Measurements from ENCODE around the gene FBXO36. TPM values are rescaled to one million over a fixed set of nuclear protein-coding genes. Genes with fewer than 3 reads are reported as not detected.

The FBXO36 gene
- total and polyA plus RNA-seq, 2 of the 4 experiments (the other 2 are of a cell fraction), result 1.3 to 2.2 TPM

- DNase-seq, result no peak
- no peak overlapping the region for H3K27ac ChIP-seq (ENCODE audit: insufficient read depth, low read length)
- dilution Hi-C loops (cut with HindIII; ENCODE audit: low sequenced_read_pairs, unreplicated experiment), result no loop called here
- no peaks in the 10 kb centered on the region for H3K9me1 ChIP-seq (ENCODE audit: insufficient read depth, low read length)
- no peak overlapping the region for H3K9ac ChIP-seq (ENCODE audit: low read depth, low read length)
- no peak overlapping the region for H2AFZ ChIP-seq (replicated peaks; ENCODE audit: low read length, poor library complexity)
- H3K18ac ChIP-seq (ENCODE audit: low read depth, low read length), result no peak overlapping the region
- no peak overlapping the region for H3K23ac ChIP-seq (ENCODE audit: low read depth, low read length)
- H3K4me3 ChIP-seq (ENCODE audit: insufficient read depth, low read depth, low read length), result no peak overlapping the region
- H2BK5ac ChIP-seq (ENCODE audit: low read depth, low read length, poor library complexity, severe bottlenecking), result no peak overlapping the region
- H2AK5ac ChIP-seq (ENCODE audit: low read depth, low read length), result no peak overlapping the region
- no peak overlapping the region for H2BK120ac ChIP-seq (ENCODE audit: low read depth, low read length)
- no peaks in the 10 kb centered on the region for H3K36me3 ChIP-seq (ENCODE audit: control insufficient read depth, insufficient read depth, low read length)
- in situ Hi-C loops (cut with MboI; ENCODE audit: low sequenced_read_pairs), result no loop called here
- H4K20me1 ChIP-seq (ENCODE audit: insufficient read depth, low read length), result no peaks in the 10 kb centered on the region
- intact Hi-C loops (cut with micrococcal nuclease), result no loop called here
- H3K4me2 ChIP-seq (ENCODE audit: low read depth, low read length), result no peak overlapping the region
- no peak overlapping the region for H3K14ac ChIP-seq (replicated peaks; ENCODE audit: low read depth, low read length)
- no peaks in the 10 kb centered on the region for H3K27me3 ChIP-seq (ENCODE audit: control insufficient read depth, insufficient read depth, low read length)
- no peak overlapping the region for H2AK9ac ChIP-seq (replicated peaks; ENCODE audit: low read depth, low read length, poor library complexity)
- ChIA-PET POLR2A (ENCODE audit: unreplicated experiment) (no interaction called here), CTCF (no interaction called here)
- peaks cover 3% of the 10 kb centered on the region; the same call in 1 of the 2 replicates for H3K4me1 ChIP-seq (ENCODE audit: control insufficient read depth, insufficient read depth, low read length)
- BruUV-seq (replicated peaks), result no TSS peak
- no peak overlapping the region for H4K5ac ChIP-seq (ENCODE audit: low read depth, low read length)
- no peak overlapping the region for H3K56ac ChIP-seq (ENCODE audit: extremely low read depth, insufficient read depth, low read length)
- no peak overlapping the region for H2BK20ac ChIP-seq (ENCODE audit: low read depth, low read length)
- WGBS, 2 experiments (ENCODE audit: extremely low coverage in 2 of 2, insufficient read length in 1 of 2), result no CpG with 5 or more reads among the region's 1 CpG
- no peaks in the 10 kb centered on the region for H3K9me3 ChIP-seq (ENCODE audit: control insufficient read depth, insufficient read depth, low read length)
- ATAC-seq (ENCODE audit: low read depth), result no peak
- H4K8ac ChIP-seq (ENCODE audit: low read depth in 2 of 2, low read length in 2 of 2), result no peak overlapping the region
- H3K79me1 ChIP-seq (ENCODE audit: low read depth in 1 of 2, low read length in 2 of 2), result no peaks in the 10 kb centered on the region
- H4K91ac ChIP-seq (ENCODE audit: insufficient read depth, low read depth, low read length), result no peak overlapping the region
- no peak overlapping the region for H2BK15ac ChIP-seq (ENCODE audit: low read depth, low read length)
- no peak for TF ChIP-seq RFX5 (IDR thresholded peaks at IDR 0.05; ENCODE audit: low read depth, low read length)
- no peak for TF ChIP-seq POLR2A (IDR thresholded peaks at IDR 0.05; ENCODE audit: low read depth, low read length)
- TF ChIP-seq, protein P1, sequence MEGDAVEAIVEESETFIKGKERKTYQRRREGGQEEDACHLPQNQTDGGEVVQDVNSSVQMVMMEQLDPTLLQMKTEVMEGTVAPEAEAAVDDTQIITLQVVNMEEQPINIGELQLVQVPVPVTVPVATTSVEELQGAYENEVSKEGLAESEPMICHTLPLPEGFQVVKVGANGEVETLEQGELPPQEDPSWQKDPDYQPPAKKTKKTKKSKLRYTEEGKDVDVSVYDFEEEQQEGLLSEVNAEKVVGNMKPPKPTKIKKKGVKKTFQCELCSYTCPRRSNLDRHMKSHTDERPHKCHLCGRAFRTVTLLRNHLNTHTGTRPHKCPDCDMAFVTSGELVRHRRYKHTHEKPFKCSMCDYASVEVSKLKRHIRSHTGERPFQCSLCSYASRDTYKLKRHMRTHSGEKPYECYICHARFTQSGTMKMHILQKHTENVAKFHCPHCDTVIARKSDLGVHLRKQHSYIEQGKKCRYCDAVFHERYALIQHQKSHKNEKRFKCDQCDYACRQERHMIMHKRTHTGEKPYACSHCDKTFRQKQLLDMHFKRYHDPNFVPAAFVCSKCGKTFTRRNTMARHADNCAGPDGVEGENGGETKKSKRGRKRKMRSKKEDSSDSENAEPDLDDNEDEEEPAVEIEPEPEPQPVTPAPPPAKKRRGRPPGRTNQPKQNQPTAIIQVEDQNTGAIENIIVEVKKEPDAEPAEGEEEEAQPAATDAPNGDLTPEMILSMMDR (conservative IDR thresholded peaks at IDR 0.05; ENCODE audit: low read depth, low read length), result no peak
- no peak for TF ChIP-seq FOS (IDR thresholded peaks at IDR 0.05; ENCODE audit: low read depth, low read length)
- no peak for TF ChIP-seq MAFK (IDR thresholded peaks at IDR 0.05; ENCODE audit: low read depth, low read length)
- no peak for TF ChIP-seq USF2 (IDR thresholded peaks at IDR 0.05; ENCODE audit: low read depth, low read length)
- TF ChIP-seq CHD1 (IDR thresholded peaks at IDR 0.05; ENCODE audit: low read depth, low read length), result no peak
- TF ChIP-seq BHLHE40 (IDR thresholded peaks at IDR 0.05; ENCODE audit: low read depth, low read length), result no peak
- no peak for TF ChIP-seq RCOR1 (IDR thresholded peaks at IDR 0.05; ENCODE audit: insufficient replicate concordance, low read length)
- H3K4ac ChIP-seq (ENCODE audit: low read depth, low read length), result no peak overlapping the region
Measured at GRCh38 chr2:229955663-229956062, 33.4 kb downstream of the FBXO36 start.

Data from IMR-90 (cell line).